ENCODE data around the gene PRPS1.

- TF ChIP-seq CTCF (IDR thresholded peaks at IDR 0.05) (no peak), POLR2A (IDR thresholded peaks at IDR 0.05) (peak in 1 of 2 donors; percentile 24), POLR2AphosphoS5 (IDR thresholded peaks at IDR 0.05; ENCODE audit: insufficient read depth in 1 of 2, low read depth in 1 of 2) (peak in 1 of 2 donors; percentile 2)
Measured at GRCh38 chrX:107674480-107675364, 46.4 kb downstream of the PRPS1 start.

Data from vagina (tissue), 2 donors.